Smooth muscle cell (in vitro differentiated cells): Measurements from ENCODE around the gene ERBB4. TPM values are rescaled to one million over a fixed set of nuclear protein-coding genes. Genes with fewer than 3 reads are reported as not detected.

Experiments used
- DNase-seq: peaks from one replicate; lab custom pipeline; 2025; ENCODE audit not compliant: unreplicated experiment; lab: John Stamatoyannopoulos, UW
- H2AFZ ChIP-seq: fragments of 200-600 bp; sonication (generic); 2 replicates; pipeline ENCODE4 v1.6.0; 2016; ENCODE audit warnings: antibody characterized with exemption, low read depth, mild to moderate bottlenecking
- H3F3A ChIP-seq: fragments of 200-600 bp; sonication (generic); 2 replicates; pipeline ENCODE4 v1.6.0; 2017; ENCODE audit warnings: antibody characterized with exemption, low read depth
- H3K27ac ChIP-seq: fragments of 200-600 bp; sonication (generic); 2 replicates; pipeline ENCODE4 v1.5.1; 2016; ENCODE audit warnings: low read depth, mild to moderate bottlenecking
- H3K27me3 ChIP-seq: fragments of 200-600 bp; sonication (generic); 2 replicates; pipeline ENCODE4 v1.6.1; 2016; ENCODE audit warnings: low read depth, mild to moderate bottlenecking
- H3K36me3 ChIP-seq: fragments of 200-600 bp; sonication (generic); 2 replicates; pipeline ENCODE4 v1.5.1; 2016; ENCODE audit warnings: low read depth
- H3K4me1 ChIP-seq: fragments of 200-600 bp; sonication (generic); 2 replicates; pipeline ENCODE4 v1.5.1; 2016; ENCODE audit warnings: low read depth
- H3K4me2 ChIP-seq: fragments of 200-600 bp; sonication (generic); 2 replicates; pipeline ENCODE4 v1.6.0; 2016; ENCODE audit warnings: mild to moderate bottlenecking
- H3K4me3 ChIP-seq: fragments of 200-600 bp; sonication (generic); 2 replicates; pipeline ENCODE4 v1.5.1; 2016; ENCODE audit warnings: mild to moderate bottlenecking
- H3K79me2 ChIP-seq: fragments of 200-600 bp; sonication (generic); 2 replicates; pipeline ENCODE4 v1.6.0; 2016; ENCODE audit warnings: low read depth, mild to moderate bottlenecking
- H3K9ac ChIP-seq: fragments of 200-600 bp; sonication (generic); 2 replicates; pipeline ENCODE4 v1.6.0; 2016; ENCODE audit warnings: low read depth
- H3K9me3 ChIP-seq: fragments of 200-600 bp; sonication (generic); replicated peaks from 2 replicates; pipeline ENCODE4 v1.5.1; 2016; ENCODE audit warnings: low read depth
- H4K20me1 ChIP-seq: fragments of 200-600 bp; sonication (generic); 2 replicates; pipeline ENCODE4 v1.6.0; 2016; ENCODE audit warnings: low read depth
- WGBS: methylation state at CpG from one replicate; pipeline ENCODE4 v1.1.7; 2016; ENCODE audit warnings: low lambda C conversion rate; 5-methylcytosine and 5-hydroxymethylcytosine counted together
- polyA plus RNA-seq: library from polyadenylated mRNA; unstranded; fragments of >200 nt; fragmentation: Nextera tagmentation; extraction: Ambion mirVana; gene quantifications from 2 replicates; pipeline ENCODE4 v1.2.1, GENCODE V29; 2016
- total RNA-seq: library from RNA; depleted of rRNA; stranded (reverse); fragments of >200 nt; gene quantifications from 2 replicates; pipeline ENCODE4 v1.2.3, GENCODE V29; 2014
- TF ChIP-seq, protein P1 (sequence below): fragments of 200-600 bp; sonication (generic); IDR thresholded peaks from 2 replicates; pipeline ENCODE4 v1.5.1; 2017; ENCODE audit warnings: borderline replicate concordance, mild to moderate bottlenecking, antibody characterized with exemption; ENCODE audit not compliant: insufficient read depth, poor library complexity, severe bottlenecking

Gene ERBB4
- total and polyA plus RNA-seq, 2 experiments from 2014 or later: 0.67 TPM; not detected in 1

DNA sequence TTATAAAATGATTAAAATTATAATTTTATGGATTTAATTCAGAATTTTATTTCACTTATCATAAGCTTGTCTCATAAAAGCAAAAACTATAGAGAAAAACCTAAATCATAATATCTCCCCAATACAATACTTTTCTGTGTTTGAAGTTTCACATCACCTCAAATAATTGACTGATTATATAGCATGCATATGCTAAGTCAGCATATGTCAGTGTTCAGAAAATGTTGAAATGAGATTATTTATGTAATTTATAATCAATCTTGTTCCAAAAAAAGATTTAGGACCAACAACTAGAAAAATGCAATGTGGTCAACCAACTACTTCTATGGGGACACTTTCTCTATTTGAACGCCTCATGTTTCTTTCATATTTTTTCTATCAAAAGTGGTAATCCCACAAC lies 1079.6 kb downstream of the ERBB4 start:
- 92% methylated on average over 1 of the region's 1 CpG for WGBS
- TF ChIP-seq, protein P1, sequence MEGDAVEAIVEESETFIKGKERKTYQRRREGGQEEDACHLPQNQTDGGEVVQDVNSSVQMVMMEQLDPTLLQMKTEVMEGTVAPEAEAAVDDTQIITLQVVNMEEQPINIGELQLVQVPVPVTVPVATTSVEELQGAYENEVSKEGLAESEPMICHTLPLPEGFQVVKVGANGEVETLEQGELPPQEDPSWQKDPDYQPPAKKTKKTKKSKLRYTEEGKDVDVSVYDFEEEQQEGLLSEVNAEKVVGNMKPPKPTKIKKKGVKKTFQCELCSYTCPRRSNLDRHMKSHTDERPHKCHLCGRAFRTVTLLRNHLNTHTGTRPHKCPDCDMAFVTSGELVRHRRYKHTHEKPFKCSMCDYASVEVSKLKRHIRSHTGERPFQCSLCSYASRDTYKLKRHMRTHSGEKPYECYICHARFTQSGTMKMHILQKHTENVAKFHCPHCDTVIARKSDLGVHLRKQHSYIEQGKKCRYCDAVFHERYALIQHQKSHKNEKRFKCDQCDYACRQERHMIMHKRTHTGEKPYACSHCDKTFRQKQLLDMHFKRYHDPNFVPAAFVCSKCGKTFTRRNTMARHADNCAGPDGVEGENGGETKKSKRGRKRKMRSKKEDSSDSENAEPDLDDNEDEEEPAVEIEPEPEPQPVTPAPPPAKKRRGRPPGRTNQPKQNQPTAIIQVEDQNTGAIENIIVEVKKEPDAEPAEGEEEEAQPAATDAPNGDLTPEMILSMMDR: no peak
- H3K79me2 ChIP-seq: no peaks in the 10 kb centered on the region

DNA sequence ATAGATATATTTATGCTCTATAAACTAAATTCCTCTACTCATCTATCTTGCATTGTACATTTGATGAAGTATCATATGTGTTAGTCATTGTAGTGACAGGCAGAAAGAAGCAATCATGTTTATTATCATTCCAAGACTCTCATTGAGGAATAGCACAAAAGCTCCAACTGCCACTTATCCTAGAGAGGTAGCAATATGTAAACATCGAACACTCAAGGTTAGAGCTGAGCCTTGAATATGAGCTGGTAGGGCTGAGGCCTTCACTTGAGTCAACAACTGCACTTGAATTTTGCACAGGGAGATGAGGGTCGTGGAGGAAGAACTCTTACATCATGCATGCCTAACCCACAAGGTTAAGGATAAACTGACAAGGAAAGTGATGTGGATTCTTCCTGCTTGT lies 1081.3 kb downstream of the ERBB4 start:
- H3K9me3 ChIP-seq: no peaks in the 10 kb centered on the region
- H3K27ac ChIP-seq: no peak overlapping the region
- H3K27me3 ChIP-seq: no peaks in the 10 kb centered on the region
- peaks cover 4% of the 10 kb centered on the region for H3K4me1 ChIP-seq
- H3K9ac ChIP-seq: no peak overlapping the region
- H3F3A ChIP-seq: no peaks in the 10 kb centered on the region
- no peak overlapping the region for H3K4me3 ChIP-seq
- H4K20me1 ChIP-seq: no peaks in the 10 kb centered on the region
- TF ChIP-seq, protein P1: no peak
- no peak for DNase-seq
- 86% methylated on average over 2 of the region's 2 CpGs for WGBS
- H2AFZ ChIP-seq: no peak overlapping the region
- no peak overlapping the region for H3K4me2 ChIP-seq
- H3K79me2 ChIP-seq: no peaks in the 10 kb centered on the region
- no peaks in the 10 kb centered on the region for H3K36me3 ChIP-seq

More for the DNA sequence above, 1079.6 kb downstream of the ERBB4 start:
- H2AFZ ChIP-seq: no peak overlapping the region
- H3K9me3 ChIP-seq: no peaks in the 10 kb centered on the region
- no peak overlapping the region for H3K9ac ChIP-seq
- DNase-seq: no peak
- no peak overlapping the region for H3K27ac ChIP-seq
- H3K27me3 ChIP-seq: no peaks in the 10 kb centered on the region
- no peaks in the 10 kb centered on the region for H3F3A ChIP-seq
- H3K4me2 ChIP-seq: no peak overlapping the region
- peaks cover 4% of the 10 kb centered on the region for H3K4me1 ChIP-seq
- H4K20me1 ChIP-seq: no peaks in the 10 kb centered on the region
- no peak overlapping the region for H3K4me3 ChIP-seq
- no peaks in the 10 kb centered on the region for H3K36me3 ChIP-seq

DNA sequence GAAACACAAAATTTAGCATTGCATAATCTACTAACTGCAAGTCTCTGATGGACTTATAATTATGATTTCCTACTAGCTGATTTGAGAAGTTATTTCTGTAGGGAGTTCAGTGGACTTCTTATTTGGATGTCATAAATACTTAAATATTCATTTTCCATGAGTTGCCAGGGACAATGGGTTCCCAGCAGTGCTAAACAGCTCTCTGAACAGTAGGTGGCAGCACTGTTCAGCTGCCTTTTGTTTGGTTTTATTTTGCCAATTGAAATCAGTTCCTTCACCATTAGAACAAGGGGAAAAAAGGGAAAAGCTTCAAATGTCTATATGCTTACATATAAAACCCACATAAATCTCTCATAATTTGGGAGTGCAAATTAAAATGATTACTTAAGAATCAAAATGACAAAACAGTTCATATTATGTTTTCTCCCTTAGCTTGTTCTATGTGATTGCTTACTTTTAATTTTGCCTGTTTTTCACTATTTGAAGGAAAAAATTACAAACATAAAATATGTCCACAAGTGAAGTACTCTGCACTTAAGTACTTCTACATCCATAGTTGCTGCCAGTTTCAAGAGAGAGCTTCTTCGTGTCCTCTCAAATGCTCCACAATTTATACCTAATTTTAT lies 1083.3 kb downstream of the ERBB4 start:
- no peaks in the 10 kb centered on the region for H3K79me2 ChIP-seq
- 77% methylated on average over 1 of the region's 1 CpG for WGBS
- peak overlapping the region; percentile 68 for H2AFZ ChIP-seq
- H3K27ac ChIP-seq: no peak overlapping the region
- peaks cover 4% of the 10 kb centered on the region for H3K4me1 ChIP-seq
- TF ChIP-seq, protein P1: peak; percentile 94
- H3K27me3 ChIP-seq: no peaks in the 10 kb centered on the region
- H3K4me3 ChIP-seq: peak overlapping the region; percentile 17
- no peak for DNase-seq
- no peak overlapping the region for H3K9ac ChIP-seq
- no peaks in the 10 kb centered on the region for H3F3A ChIP-seq
- H3K36me3 ChIP-seq: no peaks in the 10 kb centered on the region
- no peaks in the 10 kb centered on the region for H4K20me1 ChIP-seq
- H3K9me3 ChIP-seq: no peaks in the 10 kb centered on the region
- peak overlapping the region; percentile 60 for H3K4me2 ChIP-seq

DNA sequence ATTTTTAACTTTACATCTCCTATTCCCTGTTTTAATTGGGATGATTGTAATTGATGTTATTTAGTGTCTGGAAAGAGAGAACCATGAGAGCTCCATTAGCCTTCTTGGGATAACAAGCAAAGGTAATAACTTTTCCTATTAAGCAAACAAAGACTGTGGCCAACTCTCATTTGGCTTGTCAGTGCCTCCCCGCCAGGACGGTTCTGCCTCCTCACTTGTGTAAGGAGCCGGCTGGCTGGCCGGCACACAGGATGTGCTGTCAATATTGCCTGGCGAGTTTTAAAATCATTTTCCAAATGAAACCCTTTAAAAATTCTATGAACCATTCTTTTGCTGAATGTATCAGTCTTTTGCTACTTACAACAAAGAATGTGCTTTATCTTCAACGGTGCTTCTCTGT lies 1083.9 kb downstream of the ERBB4 start:
- 48% methylated on average over 6 of the region's 6 CpGs for WGBS

More for the DNA sequence above, 1083.9 kb downstream of the ERBB4 start:
- H3K4me3 ChIP-seq: peak overlapping the region; percentile 17
- no peaks in the 10 kb centered on the region for H3K27me3 ChIP-seq
- H3K4me1 ChIP-seq: peaks cover 4% of the 10 kb centered on the region
- H3F3A ChIP-seq: no peaks in the 10 kb centered on the region
- no peaks in the 10 kb centered on the region for H4K20me1 ChIP-seq
- H3K4me2 ChIP-seq: peak overlapping the region; percentile 60
- no peaks in the 10 kb centered on the region for H3K36me3 ChIP-seq
- TF ChIP-seq, protein P1: no peak
- no peak for DNase-seq
- no peaks in the 10 kb centered on the region for H3K9me3 ChIP-seq
- no peaks in the 10 kb centered on the region for H3K79me2 ChIP-seq
- no peak overlapping the region for H3K9ac ChIP-seq
- H3K27ac ChIP-seq: no peak overlapping the region
- H2AFZ ChIP-seq: peak overlapping the region; percentile 45
